HEK293T (cell line): ENCODE data around the gene CCSAP.

Experiments
- CTCF ChIA-PET: fragments of 350-600 bp; formaldehyde crosslinking; extraction: SDS; loops from one replicate; lab custom pipeline; 2021; ENCODE audit warnings: antibody characterized with exemption, inconsistent platforms; lab: Yijun Ruan, JAX
- POLR2A ChIA-PET: fragments of 350-600 bp; formaldehyde crosslinking; extraction: SDS; loops from one replicate; lab custom pipeline; 2020; ENCODE audit warnings: antibody characterized with exemption, inconsistent platforms; lab: Yijun Ruan, JAX
- DNase-seq: peaks from one replicate; pipeline ENCODE4 v3.0.0; 2012; ENCODE audit warnings: mixed read lengths; ENCODE audit errors: extremely low spot score
- ARNT ChIP-seq: fragments of 450-650 bp; IDR thresholded peaks from 2 replicates; pipeline ENCODE4 v1.6.1; 2017; ENCODE audit warnings: mild to moderate bottlenecking
- BHLHE40 ChIP-seq: fragments of 450-650 bp; IDR thresholded peaks from 2 replicates; pipeline ENCODE4 v1.6.1; 2016; ENCODE audit warnings: mild to moderate bottlenecking, moderate library complexity, borderline replicate concordance
- CTBP1 ChIP-seq: fragments of 450-650 bp; IDR thresholded peaks from 2 replicates; pipeline ENCODE4 v1.6.1; 2016; ENCODE audit warnings: borderline replicate concordance
- ELF4 ChIP-seq: fragments of 450-650 bp; IDR thresholded peaks from 2 replicates; pipeline ENCODE4 v1.6.1; 2017; ENCODE audit warnings: antibody characterized with exemption
- FOXA1 ChIP-seq: fragments of 450-650 bp; IDR thresholded peaks from 2 replicates; pipeline ENCODE4 v1.6.1; 2016; ENCODE audit warnings: mild to moderate bottlenecking
- FOXK2 ChIP-seq: fragments of 450-650 bp; IDR thresholded peaks from 2 replicates; pipeline ENCODE4 v1.6.1; 2016; ENCODE audit warnings: mild to moderate bottlenecking
- FOXM1 ChIP-seq: fragments of 450-650 bp; IDR thresholded peaks from 2 replicates; pipeline ENCODE4 v1.6.1; 2017; ENCODE audit warnings: mild to moderate bottlenecking, borderline replicate concordance
- HDGF ChIP-seq: fragments of 450-650 bp; IDR thresholded peaks from 2 replicates; pipeline ENCODE4 v1.6.1; 2017; ENCODE audit warnings: antibody characterized with exemption, borderline replicate concordance
- L3MBTL2 ChIP-seq: fragments of 450-650 bp; conservative IDR thresholded peaks from 2 replicates; pipeline ENCODE4 v1.6.1; 2016; ENCODE audit warnings: mild to moderate bottlenecking
- LEF1 ChIP-seq: fragments of 450-650 bp; IDR thresholded peaks from 2 replicates; pipeline ENCODE4 v1.6.1; 2017; ENCODE audit warnings: mild to moderate bottlenecking, borderline replicate concordance
- NFRKB ChIP-seq: fragments of 450-650 bp; IDR thresholded peaks from 2 replicates; pipeline ENCODE4 v1.6.1; 2016; ENCODE audit warnings: mild to moderate bottlenecking, moderate library complexity
- SP1 ChIP-seq: fragments of 450-650 bp; IDR thresholded peaks from 2 replicates; pipeline ENCODE4 v1.6.1; 2017
- SUZ12 ChIP-seq: fragments of 450-650 bp; IDR thresholded peaks from 2 replicates; pipeline ENCODE4 v1.6.1; 2016; ENCODE audit warnings: mild to moderate bottlenecking
- TARDBP ChIP-seq: fragments of 450-650 bp; IDR thresholded peaks from 2 replicates; pipeline ENCODE4 v1.6.1; 2016
- ZNF384 ChIP-seq: fragments of 450-650 bp; IDR thresholded peaks from 2 replicates; pipeline ENCODE4 v1.6.1; 2016
- TF ChIP-seq, protein P1 (sequence below): fragments of 450-650 bp; IDR thresholded peaks from 2 replicates; pipeline ENCODE4 v1.6.1; 2016

The CCSAP gene

DNA sequence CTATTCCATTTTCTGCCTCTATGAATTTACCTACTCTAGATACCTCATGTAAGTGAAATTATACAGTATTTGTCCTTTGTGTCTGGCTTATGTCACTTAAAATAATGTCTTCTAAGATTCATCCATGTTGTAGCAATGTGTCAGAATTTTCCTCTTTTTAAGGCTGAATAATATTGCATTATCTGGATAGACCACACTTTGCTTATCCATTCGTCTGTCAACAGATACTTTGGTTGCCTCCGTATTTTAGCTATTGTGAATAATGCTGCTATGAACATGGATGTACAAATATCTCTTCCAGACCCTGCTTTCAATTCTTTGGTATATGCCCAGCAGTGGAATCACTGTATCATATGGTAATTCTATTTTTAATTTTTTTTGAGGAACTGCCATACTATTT is 10.1 kb upstream of the CCSAP start:
- no peak for DNase-seq
- CTCF ChIA-PET, result no interaction called here
- POLR2A ChIA-PET, result no interaction called here

GRCh38 chr1:229349463-229350385 is 6.9 kb upstream of the CCSAP start:
- ChIA-PET POLR2A (no interaction called here), CTCF (interaction anchor here (0.6 kb wide), 1 partner anchor 1397 kb away, joined by 3 read pairs; the partner anchor contains the start of gene CAPN9)
- no peak for TF ChIP-seq ARNT
- no peak for DNase-seq

More for the DNA sequence above, 10.1 kb upstream of the CCSAP start:
- TF ChIP-seq HDGF (no peak), SUZ12 (no peak), FOXK2 (no peak), ZNF384 (no peak), FOXM1 (no peak), SP1 (no peak), FOXA1 (no peak), TARDBP (no peak), LEF1 (no peak), ARNT (no peak), BHLHE40 (no peak), NFRKB (no peak), ELF4 (no peak)
- TF ChIP-seq, protein P1, sequence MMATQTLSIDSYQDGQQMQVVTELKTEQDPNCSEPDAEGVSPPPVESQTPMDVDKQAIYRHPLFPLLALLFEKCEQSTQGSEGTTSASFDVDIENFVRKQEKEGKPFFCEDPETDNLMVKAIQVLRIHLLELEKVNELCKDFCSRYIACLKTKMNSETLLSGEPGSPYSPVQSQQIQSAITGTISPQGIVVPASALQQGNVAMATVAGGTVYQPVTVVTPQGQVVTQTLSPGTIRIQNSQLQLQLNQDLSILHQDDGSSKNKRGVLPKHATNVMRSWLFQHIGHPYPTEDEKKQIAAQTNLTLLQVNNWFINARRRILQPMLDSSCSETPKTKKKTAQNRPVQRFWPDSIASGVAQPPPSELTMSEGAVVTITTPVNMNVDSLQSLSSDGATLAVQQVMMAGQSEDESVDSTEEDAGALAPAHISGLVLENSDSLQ, result no peak

- ChIA-PET POLR2A (no interaction called here), CTCF (no interaction called here)
- TF ChIP-seq BHLHE40, result no peak
- TF ChIP-seq CTBP1, result no peak
- no peak for TF ChIP-seq TARDBP
- no peak for TF ChIP-seq HDGF
- no peak for TF ChIP-seq ELF4
- TF ChIP-seq FOXK2, result no peak
- no peak for TF ChIP-seq L3MBTL2
- no peak for TF ChIP-seq NFRKB
- TF ChIP-seq SP1, result no peak
- TF ChIP-seq LEF1, result no peak
- TF ChIP-seq, protein P1, result no peak
- no peak for TF ChIP-seq ZNF384
- TF ChIP-seq ARNT, result no peak
Observed at GRCh38 chr1:229347528-229347927, 4.7 kb upstream of the CCSAP start.

GRCh38 chr1:229344937-229345684 is 2.3 kb upstream of the CCSAP start:
- DNase-seq, result no peak
- TF ChIP-seq SP1 (no peak), NFRKB (no peak), FOXM1 (no peak), TARDBP (no peak), SUZ12 (no peak), BHLHE40 (no peak), ELF4 (no peak), CTBP1 (no peak), ZNF384 (no peak), L3MBTL2 (no peak)
- TF ChIP-seq, protein P1, result no peak
- POLR2A ChIA-PET, result no interaction called here
- CTCF ChIA-PET, result no interaction called here

More at GRCh38 chr1:229347528-229347927, 4.7 kb upstream of the CCSAP start:
- DNase-seq, result no peak

- no peak for DNase-seq
- TF ChIP-seq FOXM1, result no peak
- no peak for TF ChIP-seq FOXA1
- TF ChIP-seq SUZ12, result no peak
- TF ChIP-seq HDGF, result no peak
- no peak for TF ChIP-seq ARNT
- TF ChIP-seq SP1, result no peak
- TF ChIP-seq CTBP1, result no peak
- TF ChIP-seq L3MBTL2, result no peak
- no peak for TF ChIP-seq NFRKB
- TF ChIP-seq, protein P1, result no peak
- TF ChIP-seq LEF1, result no peak
- ChIA-PET CTCF (no interaction called here), POLR2A (no interaction called here)
Observed at GRCh38 chr1:229344139-229344538, 1.3 kb upstream of the CCSAP start.
